HepG2 (cell line): Measurements from ENCODE around the gene DNM1. TPM values are rescaled to one million over a fixed set of nuclear protein-coding genes. Genes with fewer than 3 reads are reported as not detected.

Source experiments
- ARID5B ChIP-seq: IDR thresholded peaks from 2 replicates; pipeline ENCODE4 v1.4.0; 2020; ENCODE audit warnings: mild to moderate bottlenecking, missing genetic modification reagents
- ARNT ChIP-seq: fragments of 450-650 bp; IDR thresholded peaks from 2 replicates; pipeline ENCODE4 v1.6.1; 2017
- CCAR2 ChIP-seq: fragments of 200-400 bp; formaldehyde crosslinking; optimal IDR thresholded peaks from 2 replicates; pipeline ENCODE3; 2018; ENCODE audit warnings: low read depth, mild to moderate bottlenecking, low read length, moderate library complexity
- CCDC6 ChIP-seq: sonication (generic); formaldehyde crosslinking; IDR thresholded peaks from 2 replicates; pipeline ENCODE4 v1.8.1; 2022; ENCODE audit warnings: mild to moderate bottlenecking, missing genetic modification reagents, moderate library complexity
- JUNB ChIP-seq: sonication (generic); formaldehyde crosslinking; IDR thresholded peaks from 2 replicates; pipeline ENCODE4 v1.8.0; 2022; ENCODE audit warnings: missing genetic modification reagents, mild to moderate bottlenecking, borderline replicate concordance
- MAZ ChIP-seq, 2 experiments: sonication (generic) in 1 of 2; formaldehyde crosslinking in 1 of 2; IDR thresholded peaks; 2 replicates each; pipeline versions ENCODE4 v1.5.0 to v1.6.1; 2012 to 2020; ENCODE audit warnings: low read depth in 2 of 2, mild to moderate bottlenecking in 2 of 2, borderline replicate concordance in 1 of 2, improper control_type of control experiment in 1 of 2, low read length in 1 of 2, missing genetic modification reagents in 1 of 2, moderate library complexity in 1 of 2
- POLR2G ChIP-seq: fragments of 200-400 bp; formaldehyde crosslinking; IDR thresholded peaks from 2 replicates; pipeline ENCODE4 v1.6.1; 2018; ENCODE audit warnings: mild to moderate bottlenecking, low read depth, low read length, moderate library complexity
- RAD51 ChIP-seq: fragments of 450-650 bp; IDR thresholded peaks from 2 replicates; pipeline ENCODE4 v1.6.1; 2016; ENCODE audit warnings: borderline replicate concordance
- RFXANK ChIP-seq: IDR thresholded peaks from 2 replicates; pipeline ENCODE4 v1.6.1; 2016
- RXRB ChIP-seq: IDR thresholded peaks from 2 replicates; pipeline ENCODE4 v1.6.1; 2016; ENCODE audit warnings: borderline replicate concordance, missing genetic modification reagents, missing compliant biosample characterization
- ZBTB37 ChIP-seq: sonication (generic); formaldehyde crosslinking; IDR thresholded peaks from 2 replicates; pipeline ENCODE4 v1.4.0; 2020; ENCODE audit warnings: mild to moderate bottlenecking, missing genetic modification reagents
- ZBTB7B ChIP-seq: sonication (generic); formaldehyde crosslinking; IDR thresholded peaks from 2 replicates; pipeline ENCODE4 v1.4.0; 2020; ENCODE audit warnings: missing genetic modification reagents
- ZFY ChIP-seq: sonication (generic); formaldehyde crosslinking; IDR thresholded peaks from 2 replicates; pipeline ENCODE4 v1.4.0; 2020; ENCODE audit warnings: missing genetic modification reagents
- ZNF138 ChIP-seq: sonication (generic); formaldehyde crosslinking; IDR thresholded peaks from 2 replicates; pipeline ENCODE4 v1.5.0; 2020; ENCODE audit warnings: mild to moderate bottlenecking, low read depth, missing genetic modification reagents
- ZNF143 ChIP-seq: sonication (generic); formaldehyde crosslinking; IDR thresholded peaks from 2 replicates; pipeline ENCODE4 v1.4.0; 2020; ENCODE audit warnings: missing genetic modification reagents
- ZNF180 ChIP-seq: sonication (generic); formaldehyde crosslinking; IDR thresholded peaks from 2 replicates; pipeline ENCODE4 v1.4.0; 2020; ENCODE audit warnings: low read depth, missing genetic modification reagents, borderline replicate concordance
- ZNF343 ChIP-seq: sonication (generic); formaldehyde crosslinking; IDR thresholded peaks from 2 replicates; pipeline ENCODE4 v1.4.0; 2020; ENCODE audit warnings: mild to moderate bottlenecking, missing genetic modification reagents
- ZNF367 ChIP-seq: sonication (generic); formaldehyde crosslinking; IDR thresholded peaks from 2 replicates; pipeline ENCODE4 v1.4.0; 2020; ENCODE audit warnings: missing genetic modification reagents, borderline replicate concordance
- ZNF441 ChIP-seq: sonication (generic); formaldehyde crosslinking; IDR thresholded peaks from 2 replicates; pipeline ENCODE4 v1.7.0; 2021; ENCODE audit warnings: missing genetic modification reagents, borderline replicate concordance
- ZNF577 ChIP-seq: sonication (generic); formaldehyde crosslinking; IDR thresholded peaks from 2 replicates; pipeline ENCODE4 v1.4.0; 2020; ENCODE audit warnings: mild to moderate bottlenecking, low read depth, missing genetic modification reagents, borderline replicate concordance
- ZNF691 ChIP-seq: sonication (generic); formaldehyde crosslinking; IDR thresholded peaks from 2 replicates; pipeline ENCODE4 v1.4.0; 2020; ENCODE audit warnings: missing genetic modification reagents, low read depth, mild to moderate bottlenecking, borderline replicate concordance
- ZNF777 ChIP-seq: sonication (generic); formaldehyde crosslinking; IDR thresholded peaks from 2 replicates; pipeline ENCODE4 v1.4.0; 2020; ENCODE audit warnings: missing genetic modification reagents
- ZNF784 ChIP-seq: sonication (generic); formaldehyde crosslinking; IDR thresholded peaks from 2 replicates; pipeline ENCODE4 v1.5.1; 2020; ENCODE audit warnings: missing genetic modification reagents, mild to moderate bottlenecking, borderline replicate concordance
- ZSCAN30 ChIP-seq: sonication (generic); formaldehyde crosslinking; IDR thresholded peaks from 2 replicates; pipeline ENCODE4 v1.5.0; 2020; ENCODE audit warnings: mild to moderate bottlenecking, missing genetic modification reagents
- polyA plus RNA-seq, 8 experiments: library from polyadenylated mRNA; depleted of rRNA in 3 of 8; stranded (reverse) in 7 of 8; unstranded in 1 of 8; fragments of >200 nt; fragmentation: Illumina TruSeq in 4 of 8; extraction: Trizol in 4 of 8; gene quantifications; 2 replicates each; pipeline versions ENCODE4 v1.2.1 to v1.2.3, GENCODE V29; 2011 to 2016; ENCODE audit warnings: low read depth in 4 of 8, missing spikeins in 1 of 8, mixed read lengths in 1 of 8; ENCODE audit not compliant: insufficient read depth in 1 of 8
- total RNA-seq, 5 experiments: library from RNA; depleted of rRNA; stranded (reverse); fragments of >200 nt; fragmentation: Illumina TruSeq; extraction: Trizol; gene quantifications; 2 replicates each; pipeline ENCODE4 v1.2.3, GENCODE V29; 2016; ENCODE audit warnings: low read depth in 1 of 5

The DNM1 gene
- total and polyA plus RNA-seq, 2 of the 13 experiments (the other 11 are each of a cell fraction or from before 2014, with no cell fraction given): 0.13 to 0.58 TPM

- TF ChIP-seq ZNF691 (CRISPR knock-in tag) (no peak), ZNF577 (CRISPR knock-in tag) (no peak), ZNF143 (CRISPR knock-in tag) (peak; percentile 92), ZBTB7B (no peak), CCAR2 (no peak), POLR2G (no peak), RXRB (CRISPR knock-in tag) (no peak; the same call in 1 of the 2 replicates), ZNF784 (CRISPR knock-in tag) (0 out of 2 replicates have a peak, but pooled peaks have one; percentile 65), ZBTB37 (no peak), ZFY (0 out of 2 replicates have a peak, but pooled peaks have one; percentile 5), ZNF777 (CRISPR knock-in tag) (peak; percentile 69; the same call in 1 of the 2 replicates), JUNB (no peak), ARID5B (CRISPR knock-in tag) (no peak), ZNF343 (CRISPR knock-in tag) (no peak), ZNF367 (CRISPR knock-in tag) (no peak), ZNF441 (peak; percentile 67; the same call in 1 of the 2 replicates), ZNF180 (CRISPR knock-in tag) (no peak), ARNT (no peak), CCDC6 (0 out of 2 replicates have a peak, but pooled peaks have one; percentile 29), ZSCAN30 (CRISPR knock-in tag) (no peak), ZNF138 (CRISPR knock-in tag) (0 out of 2 replicates have a peak, but pooled peaks have one; percentile 30), MAZ (IDR thresholded peaks at IDR 0.05; ENCODE audit: borderline replicate concordance, low read depth, low read length) (peak; percentile 96), MAZ (CRISPR knock-in tag; IDR thresholded peaks at IDR 0.05; ENCODE audit: low read depth) (peak; percentile 97), RFXANK (CRISPR knock-in tag) (no peak), RAD51 (no peak)
Observed at GRCh38 chr9:128203024-128203706, at the start of gene DNM1 (continued).
